ENCODE measurements around the gene LSP1. TPM values are rescaled to one million over a fixed set of nuclear protein-coding genes. Genes with fewer than 3 reads are reported as not detected.
"Not testable (repeated sequence)": the region's sequence is repeated elsewhere in the genome, so short reads cannot be mapped to it uniquely, and the experiment has no call there.

Gene LSP1
- total RNA-seq, 1 donor from 2014 or later, result 43.1 TPM

GRCh38 chr11:1928891-1929541, 76.1 kb downstream of the LSP1 start:
- no peak for DNase-seq (ENCODE audit: low spot score)

DNA sequence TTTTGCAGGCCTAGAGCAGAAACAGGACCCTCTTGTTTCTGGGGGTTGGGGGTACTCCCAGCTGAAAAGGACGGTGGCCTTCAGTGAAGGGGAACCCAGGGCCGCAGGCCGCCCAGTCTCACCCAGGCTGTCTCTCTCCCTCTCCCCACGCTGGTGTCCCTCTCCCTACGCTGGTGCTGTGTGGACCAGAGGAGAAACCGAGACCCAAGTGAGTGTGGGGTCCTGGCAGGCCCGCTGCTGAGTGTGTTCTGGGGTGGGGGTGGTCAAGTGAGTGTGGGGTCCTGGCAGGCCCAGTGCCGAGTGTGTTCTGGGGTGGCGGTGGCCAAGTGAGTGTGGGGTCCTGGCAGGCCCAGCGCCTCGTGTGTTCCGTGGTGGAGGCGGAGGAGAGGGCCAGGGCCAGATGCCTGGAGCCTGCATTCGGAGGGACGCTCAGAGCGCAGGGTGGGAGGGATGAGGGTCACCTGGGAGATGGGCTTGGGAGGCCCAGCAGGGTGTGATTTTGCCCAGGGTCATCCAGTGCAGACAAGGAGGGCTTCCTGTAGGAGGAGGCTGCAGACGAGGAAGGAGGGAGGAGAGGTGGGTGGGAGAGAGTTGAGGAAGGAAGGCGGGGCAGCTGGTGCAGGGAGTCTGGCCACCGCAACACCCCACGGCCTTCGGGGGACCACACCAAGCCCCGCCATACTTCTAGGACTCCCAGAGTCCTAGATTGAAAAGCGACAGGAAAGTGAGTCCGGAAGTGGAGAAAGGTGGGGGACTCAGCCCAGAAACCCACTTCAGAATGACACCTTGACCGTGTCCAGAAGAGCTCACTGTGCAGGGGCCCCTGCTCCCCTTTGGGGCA, 77.0 kb downstream of the LSP1 start:
- no peak for DNase-seq (ENCODE audit: low spot score)

- DNase-seq (ENCODE audit: low spot score), result no peak
Measured at GRCh38 chr11:1930462-1930830, 77.6 kb downstream of the LSP1 start.

DNA sequence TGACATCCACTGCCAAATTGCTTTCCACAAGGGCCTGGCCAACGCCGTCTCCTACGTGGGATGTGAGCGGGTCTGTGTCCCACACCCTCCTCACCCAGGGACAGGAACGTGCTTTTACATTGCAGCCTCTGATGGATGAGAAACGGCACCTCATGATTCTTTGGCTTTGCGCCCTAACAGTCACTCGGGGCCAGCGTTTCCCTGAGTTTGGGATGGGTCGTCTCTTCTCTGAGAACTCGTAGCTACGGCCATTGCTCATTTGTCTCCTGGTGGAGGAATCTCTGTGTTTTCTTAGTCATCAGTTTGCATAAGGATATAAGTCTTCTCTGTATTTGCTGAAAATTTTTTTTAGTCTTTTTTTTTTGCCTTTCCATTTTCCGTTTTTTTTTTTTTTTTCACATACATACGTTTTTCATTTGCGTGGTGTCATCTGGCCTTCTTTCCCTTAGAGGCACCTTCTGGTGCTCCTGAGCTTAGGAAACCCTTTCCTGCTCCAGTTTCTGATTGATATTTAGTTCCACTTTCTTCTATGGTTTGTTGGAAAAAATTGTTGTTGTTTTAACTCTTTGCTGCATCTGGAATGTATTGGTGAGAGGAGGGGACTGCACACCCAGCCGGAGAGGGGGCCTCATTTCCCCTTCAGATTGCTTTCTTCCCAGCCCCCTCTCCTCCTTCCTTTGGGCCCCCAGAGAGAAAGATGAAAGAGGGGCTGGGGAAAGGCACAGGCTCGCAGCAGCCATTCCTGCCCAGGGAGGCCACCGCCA, 78.6 kb downstream of the LSP1 start:
- DNase-seq (ENCODE audit: low spot score), result no peak

DNA sequence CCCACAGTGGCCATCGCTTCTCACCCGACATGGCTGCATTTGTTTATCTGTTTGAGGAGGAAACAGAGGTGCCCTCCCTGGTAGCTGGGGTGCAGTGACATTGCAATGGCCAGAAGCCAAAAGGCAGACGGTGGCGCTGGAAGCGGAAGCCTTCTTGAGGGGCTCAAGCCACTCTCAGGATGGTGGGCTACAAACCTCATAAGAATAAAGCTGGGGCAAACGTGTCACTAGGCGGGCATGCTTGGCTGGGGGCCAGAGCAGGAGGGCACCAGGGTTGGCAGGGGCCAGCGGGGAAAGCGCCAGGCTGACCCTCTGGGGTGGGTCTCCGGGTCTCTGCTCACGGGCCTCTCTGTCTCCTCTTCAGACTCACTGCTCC, 79.2 kb downstream of the LSP1 start:
- no peak for DNase-seq (ENCODE audit: low spot score)

- no peak for DNase-seq (ENCODE audit: low spot score)
Measured at GRCh38 chr11:1932681-1933080, 79.8 kb downstream of the LSP1 start.

DNA sequence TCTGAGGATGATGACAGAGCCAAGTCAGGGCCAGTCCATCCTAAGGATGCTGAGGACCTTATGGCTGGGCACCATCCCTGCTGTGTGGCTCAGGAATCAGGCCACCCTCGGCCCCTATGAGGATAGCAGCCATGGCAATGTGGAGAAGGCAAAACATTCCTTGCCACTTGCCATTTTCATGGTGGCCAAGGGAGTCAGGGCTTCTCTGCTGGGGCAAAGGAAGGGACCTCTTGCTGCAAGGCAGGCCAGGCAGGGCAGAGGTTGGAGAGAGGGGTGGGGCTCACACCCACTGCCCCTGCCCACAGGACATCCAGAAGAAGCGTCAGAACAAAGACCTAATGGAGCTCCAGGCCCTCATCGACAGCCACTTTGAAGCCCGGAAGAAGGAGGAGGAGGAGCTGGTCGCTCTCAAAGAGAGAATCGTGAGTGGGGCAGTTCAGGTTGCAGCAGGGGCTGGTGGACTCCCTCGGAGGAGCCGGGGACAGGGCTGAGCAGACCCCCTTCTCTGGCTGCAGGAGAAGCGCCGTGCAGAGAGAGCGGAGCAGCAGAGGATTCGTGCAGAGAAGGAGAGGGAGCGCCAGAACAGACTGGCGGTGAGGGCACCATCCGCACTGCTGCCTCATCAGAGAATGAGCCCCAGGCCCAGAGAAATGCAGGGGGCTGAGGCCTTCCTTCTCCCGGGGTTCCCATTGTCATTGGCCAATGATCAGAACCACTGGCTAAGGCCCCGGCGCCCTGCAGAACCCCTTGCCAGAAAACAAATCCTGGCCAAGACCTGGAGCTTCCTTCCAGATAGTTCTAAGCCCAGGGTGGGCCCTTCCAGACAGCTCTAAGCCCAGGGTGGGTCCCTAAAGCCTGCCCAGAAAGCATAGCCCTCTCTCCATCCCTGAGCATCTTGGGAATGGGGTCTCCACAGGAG, 80.8 kb downstream of the LSP1 start:
- DNase-seq (ENCODE audit: low spot score), result no peak

DNA sequence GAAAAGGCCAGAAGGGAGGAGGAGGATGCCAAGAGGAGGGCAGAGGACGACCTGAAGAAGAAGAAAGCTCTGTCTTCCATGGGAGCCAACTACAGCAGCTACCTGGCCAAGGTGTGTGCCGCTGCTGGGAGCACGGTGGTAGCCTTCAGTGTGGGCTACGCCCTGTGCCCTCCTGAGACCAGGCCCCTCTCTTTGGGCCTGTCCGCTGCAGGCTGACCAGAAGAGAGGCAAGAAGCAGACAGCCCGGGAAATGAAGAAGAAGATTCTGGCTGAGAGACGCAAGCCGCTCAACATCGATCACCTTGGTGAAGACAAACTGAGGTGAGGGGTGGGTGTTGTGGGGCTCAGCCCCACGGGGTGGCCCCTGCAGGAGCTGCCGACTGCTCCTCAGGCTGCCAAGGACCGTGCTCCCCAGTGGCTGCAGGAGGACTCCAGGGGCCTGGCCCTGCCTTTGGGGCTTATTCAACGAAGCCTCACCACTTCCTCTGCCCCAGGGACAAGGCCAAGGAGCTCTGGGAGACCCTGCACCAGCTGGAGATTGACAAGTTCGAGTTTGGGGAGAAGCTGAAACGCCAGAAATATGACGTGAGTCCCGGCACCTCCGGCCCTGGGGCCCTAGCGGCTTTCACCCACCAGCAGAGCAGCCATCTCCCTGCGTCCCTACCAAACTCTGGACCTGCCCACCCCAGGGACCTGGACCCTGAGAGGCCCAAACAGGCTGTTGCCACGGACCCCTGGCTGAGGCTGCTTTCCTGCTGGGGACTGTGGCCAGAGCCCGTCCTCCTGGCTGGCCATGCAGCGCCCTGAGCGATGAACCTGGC, 81.7 kb downstream of the LSP1 start:
- no peak for DNase-seq (ENCODE audit: low spot score)

GRCh38 chr11:1935156-1936071, 82.5 kb downstream of the LSP1 start:
- DNase-seq (ENCODE audit: low spot score), result no peak

DNA sequence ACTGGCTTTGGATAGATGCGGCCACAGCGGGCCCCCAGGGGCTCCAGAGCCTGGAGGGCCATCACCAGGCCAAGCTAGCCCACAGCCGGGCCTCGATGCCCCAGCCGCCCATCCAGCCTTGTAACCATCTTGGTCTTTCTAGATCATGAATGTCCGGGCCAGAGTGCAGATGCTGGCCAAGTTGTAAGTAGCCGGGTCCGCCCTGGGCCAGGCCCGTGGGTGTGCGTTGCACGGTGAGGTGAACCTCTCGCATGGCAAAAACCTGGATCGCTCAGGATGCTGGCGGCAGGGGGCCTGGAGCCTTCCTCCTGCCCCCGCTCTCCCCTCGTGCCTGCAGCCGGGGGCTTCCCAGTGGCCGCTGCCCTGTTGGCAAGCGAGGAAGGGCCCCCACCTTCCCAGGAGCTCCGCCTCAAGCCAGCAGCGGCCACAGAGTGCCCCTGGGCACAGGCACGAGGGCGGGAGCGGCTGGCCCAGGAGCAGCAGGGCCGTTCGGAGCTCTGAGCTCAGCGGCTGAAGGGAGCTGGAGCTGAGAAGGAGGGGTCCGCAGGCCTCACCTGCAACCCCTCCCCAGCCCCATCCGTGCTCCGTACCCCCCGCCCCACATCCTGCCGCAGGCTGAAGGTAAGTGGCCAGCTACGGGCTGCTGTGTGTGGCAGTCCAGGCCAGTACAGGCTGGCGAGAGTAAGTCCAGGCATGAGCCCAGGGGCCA, 83.3 kb downstream of the LSP1 start:
- no peak for DNase-seq (ENCODE audit: low spot score)

DNA sequence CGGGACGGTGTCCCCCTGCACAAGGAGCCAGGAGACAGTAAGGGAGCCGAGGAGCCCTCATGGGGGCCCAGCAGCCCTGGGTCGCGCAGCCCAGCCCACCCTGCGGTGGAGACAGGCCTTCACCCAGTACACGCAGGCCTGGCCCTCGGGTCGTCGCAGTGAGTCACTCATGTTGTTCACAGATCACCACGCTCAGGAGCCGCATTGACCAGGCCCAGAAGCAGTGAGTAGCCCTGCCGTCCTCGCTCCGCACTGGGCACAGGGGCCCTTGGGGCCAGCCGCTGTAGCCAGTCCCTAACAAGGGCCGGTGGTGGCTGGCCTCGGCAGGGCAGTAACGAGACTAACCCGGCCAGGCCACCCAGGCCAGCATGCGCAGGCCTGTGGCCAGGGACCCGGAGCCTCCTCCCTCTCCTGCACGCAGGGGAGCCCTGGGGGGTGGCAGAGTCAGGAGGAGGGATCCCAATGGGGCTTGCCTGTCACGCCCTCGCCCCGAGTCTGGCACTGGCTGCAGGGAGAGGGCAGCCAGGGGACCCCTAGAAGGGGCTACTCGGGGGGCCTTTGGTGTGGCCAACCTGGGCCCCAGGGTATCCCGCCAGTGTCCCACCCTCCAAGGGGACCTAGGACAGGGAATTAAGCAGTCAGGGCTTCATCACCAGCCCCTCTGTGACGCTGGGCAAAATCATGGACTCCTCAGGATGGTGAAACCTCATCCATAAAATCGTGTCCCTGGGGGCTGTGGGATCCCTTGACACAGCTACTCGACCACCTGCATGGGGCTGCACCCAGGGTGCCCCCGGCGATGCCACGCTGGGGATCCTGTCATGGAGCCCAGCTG, 84.1 kb downstream of the LSP1 start:
- no peak for DNase-seq (ENCODE audit: low spot score)

DNA sequence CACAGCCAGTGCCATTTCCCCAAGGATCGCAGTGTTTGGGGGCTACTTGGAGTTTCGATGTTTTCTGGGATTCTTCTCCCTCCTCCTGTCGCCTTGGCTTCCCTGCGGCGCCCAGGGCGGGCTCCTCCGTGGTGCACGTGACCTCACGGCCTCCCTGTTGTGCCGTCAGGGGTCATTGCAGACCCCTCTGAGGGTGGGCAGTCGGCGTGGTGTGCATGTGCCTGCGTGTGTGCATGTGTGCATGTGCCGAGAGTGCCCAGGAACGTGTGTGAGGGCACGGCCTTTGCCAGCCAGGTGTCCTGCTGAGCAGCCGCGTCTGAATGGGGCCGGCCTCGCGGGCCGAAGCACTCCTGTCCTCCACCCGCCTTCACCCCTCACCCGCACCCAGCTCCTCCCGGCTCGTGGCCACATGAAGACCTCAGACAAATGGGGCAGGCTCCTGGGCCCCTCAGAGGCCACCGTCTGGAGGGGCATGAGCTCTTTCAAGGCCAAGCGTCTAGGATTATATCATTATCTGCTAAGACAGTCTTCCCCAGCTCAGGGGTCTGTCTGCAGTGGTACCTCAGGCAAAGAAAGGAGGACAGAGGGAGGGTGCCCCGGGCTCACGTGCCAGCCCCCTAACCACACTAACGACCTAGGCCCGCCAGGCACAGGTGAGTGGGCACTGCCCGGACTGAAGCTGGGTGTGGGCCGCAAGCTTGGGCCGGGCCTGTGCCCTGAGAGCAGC, 84.9 kb downstream of the LSP1 start:
- no peak for DNase-seq (ENCODE audit: low spot score)

- no peak for DNase-seq (ENCODE audit: low spot score)
Measured at GRCh38 chr11:1938343-1939005, 85.6 kb downstream of the LSP1 start.

DNA sequence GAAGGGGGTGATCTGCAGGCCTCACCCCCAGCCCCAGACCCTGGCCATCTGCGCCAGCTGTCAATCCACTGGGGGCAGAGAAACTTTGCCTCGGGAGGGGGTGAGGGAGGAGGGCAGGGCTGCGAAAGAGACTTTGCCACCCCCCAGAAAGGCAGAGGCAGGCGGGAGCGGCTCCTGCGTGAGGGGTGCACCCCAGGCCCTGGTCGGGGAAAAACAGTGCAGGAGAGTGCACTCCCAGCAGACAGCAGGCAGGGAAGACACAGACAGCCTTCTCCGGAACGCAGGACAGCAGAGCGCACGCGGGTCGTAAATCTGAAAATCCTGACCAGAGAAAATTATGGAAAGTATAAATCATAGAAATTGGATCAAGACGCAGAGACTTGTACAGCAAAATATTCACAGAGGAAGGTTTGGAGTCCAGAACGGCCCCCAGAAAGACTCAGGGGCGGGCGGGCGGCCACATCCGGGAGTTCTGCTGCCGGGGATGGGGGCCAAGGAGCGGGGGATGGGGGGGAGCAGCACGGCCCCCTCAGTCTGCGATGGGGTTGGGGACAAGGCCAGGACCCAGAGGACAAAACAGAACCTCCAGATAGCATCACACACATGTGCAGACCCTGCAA, 86.2 kb downstream of the LSP1 start:
- DNase-seq (ENCODE audit: low spot score), result no peak

DNA sequence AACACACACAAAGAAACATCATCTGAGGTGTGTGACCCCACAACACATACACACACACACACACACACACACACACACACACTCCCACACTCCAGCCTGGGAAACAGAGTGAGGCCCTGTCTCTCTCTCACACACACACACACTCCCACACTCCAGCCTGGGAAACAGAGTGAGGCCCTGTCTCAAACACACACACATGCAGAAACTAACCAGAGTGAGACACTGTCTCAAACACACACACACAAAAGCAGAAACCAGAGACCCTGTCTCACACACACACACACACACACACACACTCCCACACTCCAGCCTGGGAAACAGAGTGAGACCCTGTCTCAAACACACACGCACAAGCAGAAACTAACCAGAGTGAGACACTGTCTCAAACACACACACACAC, 86.9 kb downstream of the LSP1 start:
- DNase-seq (ENCODE audit: low spot score), result not testable (repeated sequence)

Data from mucosa of gallbladder (tissue), 1 donor.